ENCODE measurements around the gene MIOX.

The MIOX gene

GRCh38 chr22:50531546-50531961 lies 44.9 kb downstream of the MIOX start:
- peak; percentile 72 to 87 (median 72) for DNase-seq

DNA sequence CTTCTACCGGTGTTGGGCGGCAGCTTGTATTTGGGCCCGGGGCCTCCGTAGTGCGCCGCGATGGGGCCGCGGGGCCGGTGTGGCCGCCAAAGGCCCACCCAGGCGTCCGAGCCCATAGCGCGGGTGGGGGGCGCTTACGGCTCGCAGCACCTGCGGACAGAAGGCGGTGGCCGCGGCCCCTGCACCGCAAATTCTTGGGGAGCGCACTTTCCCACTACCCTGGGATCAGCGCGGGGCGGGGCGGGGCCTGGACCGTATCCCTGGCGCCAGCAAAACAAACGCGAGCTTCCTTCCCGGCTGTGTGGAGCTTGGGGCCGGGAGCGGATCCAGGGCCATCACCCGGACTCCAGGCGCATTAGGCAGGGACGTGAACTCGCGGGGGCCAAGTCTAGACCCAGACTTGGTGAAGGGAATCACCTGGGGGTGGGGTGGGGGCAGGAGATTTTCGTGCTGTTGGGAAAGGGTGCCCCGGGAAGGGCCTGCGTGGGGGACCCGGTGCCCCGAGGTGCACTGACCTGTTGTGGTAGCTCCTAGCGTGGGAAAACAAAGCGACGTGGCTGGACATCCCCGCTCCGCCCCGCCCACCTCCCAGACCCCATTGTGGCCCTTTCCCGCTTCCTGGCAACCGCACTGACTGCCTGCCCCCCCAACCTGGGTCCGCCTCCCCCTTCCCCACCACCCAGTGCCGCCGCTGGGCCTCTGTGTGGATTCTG lies 45.5 kb downstream of the MIOX start:
- peak; percentile 53 to 79 (median 59) for DNase-seq

DNA sequence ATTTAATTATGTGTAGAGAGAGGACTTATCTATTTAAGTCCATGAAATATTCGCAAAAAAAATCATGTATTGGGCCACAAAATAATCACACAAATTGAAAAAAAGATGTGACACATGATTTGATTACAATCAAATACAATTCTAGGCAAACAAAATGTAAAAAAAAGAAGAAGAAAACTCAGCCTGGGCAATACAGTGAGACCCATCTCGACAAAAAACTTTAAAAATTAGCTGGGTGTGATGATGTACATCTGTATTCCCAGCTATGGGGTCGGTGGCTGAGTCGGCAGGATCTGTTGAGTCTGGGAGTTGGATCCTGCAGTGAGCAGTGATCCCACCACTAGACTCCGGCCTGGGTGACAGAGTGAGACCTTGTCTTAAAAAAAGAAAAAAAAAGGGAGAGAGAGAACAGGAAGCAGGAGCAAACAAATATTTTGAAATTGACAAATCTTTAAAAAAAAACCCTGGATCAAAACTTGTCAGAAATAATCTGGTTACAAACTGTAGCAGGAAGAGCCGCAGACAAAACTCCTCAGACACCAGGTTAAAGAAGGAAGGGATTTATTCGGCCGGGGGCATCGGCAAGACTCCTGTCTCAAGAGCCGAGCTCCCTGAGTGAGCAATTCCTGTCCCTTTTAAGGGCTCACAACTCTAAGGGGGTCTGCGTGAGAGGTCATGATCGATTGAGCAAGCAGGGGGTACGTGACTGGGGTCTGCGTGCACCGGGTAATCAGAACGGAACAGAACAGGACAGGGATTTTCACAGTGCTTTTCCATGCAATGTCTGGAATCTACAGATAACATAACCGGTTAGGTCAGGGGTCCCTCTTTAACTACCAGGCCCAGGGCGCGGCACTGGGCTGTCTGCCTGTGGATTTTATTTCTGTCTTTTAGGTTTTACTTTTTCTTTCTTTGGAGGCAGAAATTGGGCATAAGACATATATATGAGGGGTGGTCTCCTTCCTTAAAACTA lies 46.5 kb downstream of the MIOX start:
- DNase-seq, result peak; percentile 39 to 75 (median 53)

GRCh38 chr22:50533856-50534711 lies 47.4 kb downstream of the MIOX start:
- DNase-seq, result peak; percentile 67 to 82 (median 77)

DNA sequence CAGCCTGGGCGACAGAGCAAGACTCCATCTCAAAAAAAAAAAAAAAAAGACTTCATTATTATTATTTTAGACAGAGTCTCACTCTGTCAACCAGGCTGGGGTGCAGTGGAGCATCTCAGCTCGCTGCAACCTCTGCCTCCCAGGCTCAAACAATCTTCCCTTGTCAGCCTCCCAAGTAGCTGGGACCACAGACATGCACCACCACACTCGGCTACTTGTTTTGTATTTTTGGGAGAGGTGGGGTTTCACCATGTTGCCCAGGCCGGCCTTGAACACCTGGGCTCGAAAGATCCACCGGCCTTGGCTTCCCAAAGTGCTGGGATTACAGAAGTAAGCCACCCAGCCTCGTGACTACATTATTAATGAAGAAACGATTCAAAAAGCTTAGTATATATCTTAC lies 48.5 kb downstream of the MIOX start:
- no peak for DNase-seq

DNA sequence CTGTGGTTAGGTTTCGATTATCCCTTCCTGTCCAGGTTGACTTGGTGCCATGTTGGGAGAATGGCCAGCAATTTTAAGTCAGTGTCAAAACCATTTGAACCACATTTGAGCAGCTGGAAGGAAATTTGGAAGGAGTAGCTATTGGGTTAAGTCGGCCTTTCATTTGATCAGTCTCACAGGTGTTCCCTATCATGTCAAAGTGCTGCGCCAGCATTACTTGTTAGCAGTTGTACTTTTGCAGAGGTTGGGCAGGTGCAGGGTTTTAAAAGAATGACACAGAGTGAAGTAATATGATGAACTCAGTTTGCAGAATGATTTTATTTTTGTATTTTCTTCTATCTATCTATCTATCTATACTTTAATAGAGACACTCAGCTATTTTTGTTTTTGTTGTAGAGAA lies 49.6 kb downstream of the MIOX start:
- DNase-seq, result no peak

GRCh38 chr22:50537765-50538164 lies 51.1 kb downstream of the MIOX start:
- DNase-seq, result peak in 2 of 3 donors; percentile 24 to 42
